ENCODE data around the gene CD248.
A peak's percentile ranks its signal among the peaks of the same experiment; 100 is the strongest.

The CD248 gene

DNA sequence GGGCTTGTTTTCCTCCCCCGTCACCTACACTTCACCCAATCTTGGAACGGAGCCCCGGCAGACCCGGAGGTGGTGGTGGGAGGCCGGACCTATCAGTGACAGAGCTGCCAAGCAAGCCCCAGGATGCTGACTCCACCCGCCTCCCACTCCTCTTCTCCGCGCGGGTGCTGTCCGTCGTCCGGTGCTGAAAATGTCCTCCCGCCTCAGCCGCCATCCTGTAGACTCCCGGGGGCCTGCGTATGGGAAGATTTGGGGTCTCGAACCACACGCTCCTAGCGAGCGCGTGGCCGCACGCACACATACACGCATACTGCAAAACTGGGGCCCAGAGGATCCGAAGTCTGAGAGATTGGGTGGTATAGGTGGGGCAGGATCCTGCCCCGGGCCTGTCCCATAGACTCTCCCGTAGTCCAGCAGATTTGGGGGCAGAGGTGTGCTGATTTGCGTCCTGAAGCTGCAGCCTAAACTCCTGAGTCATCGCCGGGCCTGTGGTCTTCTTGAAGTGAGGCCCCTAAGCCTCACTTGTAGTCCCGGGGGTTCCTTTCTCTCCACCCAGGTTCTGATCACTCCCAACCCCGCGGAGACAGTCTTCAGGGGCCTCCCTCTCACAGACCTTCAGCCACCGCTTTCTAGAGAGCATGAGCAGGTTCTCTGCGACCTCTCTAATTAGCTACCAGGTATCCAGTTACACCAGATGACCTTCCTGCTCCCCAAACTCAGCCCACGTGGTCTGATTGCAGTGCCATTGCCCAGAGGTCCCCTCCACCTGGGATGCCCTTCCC is 27.1 kb downstream of the CD248 start:
- peak in 23 of 51 donors; percentile 62 to 91 (median 73) for DNase-seq

DNA sequence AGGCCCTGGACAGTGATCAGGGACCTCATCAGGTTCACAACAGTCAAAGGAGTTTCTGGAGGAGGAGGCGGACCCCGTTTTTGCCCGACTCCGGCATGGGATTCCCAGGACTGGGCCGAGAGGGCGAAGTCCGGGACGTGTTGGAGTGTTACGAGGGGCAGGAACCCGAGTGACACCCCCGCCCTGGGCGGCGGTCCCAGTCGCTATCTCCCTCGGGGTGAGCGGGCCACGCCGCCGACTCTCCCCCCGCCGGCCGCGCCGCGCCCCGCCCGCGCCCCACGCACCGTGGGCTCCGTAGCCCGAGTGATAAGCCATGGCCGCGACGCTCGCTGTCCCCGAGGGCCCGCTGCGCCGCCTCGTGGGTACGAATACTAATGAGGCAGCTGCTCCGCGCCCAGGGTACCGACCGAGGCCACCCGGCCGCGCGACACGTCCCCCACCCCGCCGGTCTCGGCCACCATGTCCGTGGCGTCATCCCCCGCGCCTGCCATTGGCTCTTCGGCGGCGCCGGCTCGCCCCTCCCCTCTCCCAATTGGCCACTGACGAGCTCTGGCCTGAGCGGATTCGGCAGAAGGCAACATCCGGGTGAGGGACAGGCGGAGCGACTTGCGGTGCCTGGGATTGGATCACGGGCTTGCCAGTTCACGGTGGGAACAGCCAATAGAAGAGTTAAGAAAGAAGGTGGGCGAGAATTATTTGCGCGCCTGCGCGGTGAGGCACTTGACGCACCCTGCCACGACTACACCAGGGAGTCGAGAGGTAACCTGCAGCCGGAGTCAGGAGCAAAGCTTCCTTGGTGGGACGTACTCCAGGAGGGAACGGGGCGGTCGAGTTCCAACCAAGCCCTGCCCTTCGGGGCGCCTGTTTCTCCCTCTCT is 27.9 kb downstream of the CD248 start, which contains the start of gene YIF1A:
TSS of gene YIF1A (minus strand) at position 473 of the 877 bp plus-strand sequence. CDS start at position 315, 158 bp downstream.
- peak; percentile 89 to 100 (median 99) for DNase-seq

GRCh38 chr11:66287889-66288670 is 28.8 kb downstream of the CD248 start:
- DNase-seq, result no peak

- no peak for DNase-seq
These were observed 29.5 kb downstream of the CD248 start for GRCh38 chr11:66287211-66287888.

DNA sequence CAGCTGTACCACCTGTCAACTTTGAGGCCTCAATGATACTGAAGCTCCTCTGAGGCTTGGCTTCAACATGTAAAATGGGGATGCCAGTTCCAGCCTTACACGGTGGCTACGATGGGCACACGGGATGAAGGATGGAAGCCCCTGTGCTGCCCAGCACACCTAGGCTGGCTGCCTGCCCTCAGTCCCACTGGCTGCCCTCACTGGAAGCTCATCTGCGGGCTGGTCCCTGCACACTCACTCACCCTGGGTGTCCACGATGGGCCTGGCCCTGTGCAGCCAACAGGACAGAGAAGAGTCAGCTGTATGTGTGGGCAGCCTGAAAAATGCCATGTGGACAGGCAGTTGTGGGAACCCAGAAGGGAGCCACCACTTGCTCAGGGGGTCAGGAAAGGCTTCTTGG is 30.1 kb downstream of the CD248 start:
- DNase-seq, result no peak

GRCh38 chr11:66285250-66285947 is 31.4 kb downstream of the CD248 start:
- no peak for DNase-seq

DNA sequence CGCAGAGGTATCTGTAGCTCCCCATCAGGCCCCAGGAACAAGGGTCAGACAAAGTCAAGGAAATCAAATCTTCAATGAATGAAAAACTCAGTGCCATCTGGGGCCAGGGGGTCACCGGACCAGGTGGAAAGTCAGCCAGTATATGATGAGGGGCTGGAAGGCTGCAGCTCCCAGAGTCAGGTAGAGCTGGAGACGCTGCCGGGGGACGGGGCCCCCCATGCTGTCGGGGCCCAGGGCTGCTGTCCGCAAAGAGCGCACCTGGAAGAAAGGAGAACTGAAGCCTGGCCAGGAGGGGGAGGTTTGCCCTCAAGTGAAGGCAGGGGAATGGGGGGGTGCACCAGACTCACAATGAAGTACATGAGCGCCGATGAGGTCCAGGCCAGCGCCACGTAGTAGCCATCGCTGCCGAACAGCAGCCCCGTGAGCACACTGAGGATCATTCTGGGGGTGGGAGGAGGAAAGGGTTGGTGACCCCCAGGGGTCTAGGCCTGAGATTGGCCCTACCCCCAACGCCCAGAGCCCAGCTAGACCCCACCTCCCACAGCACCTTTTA is 32.2 kb downstream of the CD248 start:
- no peak for DNase-seq

DNA sequence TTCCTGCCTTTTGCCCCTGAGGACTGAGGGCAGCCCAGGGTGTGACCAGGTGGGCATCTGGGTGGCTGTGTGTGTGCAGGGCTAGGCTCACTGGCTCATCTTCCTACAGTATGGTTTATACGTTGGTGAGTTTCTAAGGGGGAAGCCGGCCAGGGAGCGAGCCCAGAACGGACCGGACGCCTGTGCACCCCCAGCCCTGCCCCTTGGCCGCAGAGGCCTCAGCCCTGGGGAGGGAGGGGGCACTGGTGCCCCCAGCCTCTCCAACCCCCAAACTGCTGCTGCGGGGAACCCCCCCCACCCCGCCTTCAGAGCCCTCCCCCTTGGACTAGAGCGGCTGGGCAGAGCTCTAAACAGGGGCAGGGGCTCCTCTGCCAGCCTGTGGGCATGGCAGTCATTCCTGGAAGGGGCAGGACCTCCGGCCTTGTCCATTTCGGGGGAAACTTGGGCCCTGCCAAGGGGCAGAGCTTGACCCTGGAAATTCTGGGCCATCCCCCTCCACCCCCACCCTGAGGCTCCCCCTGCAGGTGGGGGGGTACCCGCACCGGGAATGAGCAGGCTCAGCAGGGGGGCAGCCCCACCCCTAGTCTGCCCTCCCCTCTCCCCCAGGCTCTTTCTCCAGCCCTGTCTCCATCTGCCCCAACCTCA is 33.3 kb downstream of the CD248 start:
- DNase-seq, result no peak

- DNase-seq, result peak; percentile 55 to 100 (median 98)
These were observed 34.1 kb downstream of the CD248 start for GRCh38 chr11:66282468-66283455.

DNA sequence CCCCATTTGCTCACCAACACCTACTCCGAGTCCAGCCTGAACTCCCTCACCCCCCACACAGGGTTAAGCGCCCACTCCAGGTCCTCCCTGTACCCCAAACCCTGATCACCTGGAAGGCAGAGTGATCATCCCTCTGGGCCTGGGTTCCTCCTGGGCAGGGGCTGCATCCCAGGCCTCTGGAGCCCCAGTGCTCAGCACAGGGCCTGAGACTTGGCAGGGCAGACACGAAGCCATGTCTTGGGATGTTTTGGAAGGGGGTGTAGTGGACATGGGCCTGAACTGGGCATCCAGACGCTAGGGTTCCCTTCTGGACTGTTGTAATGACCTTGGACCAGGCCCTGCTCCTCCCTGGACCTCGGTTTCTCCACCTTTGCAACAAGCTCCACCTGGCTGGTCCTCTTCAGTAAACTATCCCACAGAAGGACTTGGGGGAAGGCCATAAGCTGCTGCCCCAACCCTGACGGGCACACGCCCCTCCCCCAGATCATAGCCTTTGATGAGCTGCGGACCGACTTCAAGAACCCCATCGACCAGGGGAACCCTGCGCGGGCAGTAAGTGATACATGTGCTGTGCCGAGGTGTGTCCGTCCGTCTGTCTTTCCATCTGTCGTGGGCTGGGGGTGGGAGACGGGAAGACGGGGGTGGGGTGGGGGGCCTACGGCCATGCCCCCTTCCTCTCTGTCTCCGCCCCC is 34.9 kb downstream of the CD248 start:
- DNase-seq, result no peak

DNA sequence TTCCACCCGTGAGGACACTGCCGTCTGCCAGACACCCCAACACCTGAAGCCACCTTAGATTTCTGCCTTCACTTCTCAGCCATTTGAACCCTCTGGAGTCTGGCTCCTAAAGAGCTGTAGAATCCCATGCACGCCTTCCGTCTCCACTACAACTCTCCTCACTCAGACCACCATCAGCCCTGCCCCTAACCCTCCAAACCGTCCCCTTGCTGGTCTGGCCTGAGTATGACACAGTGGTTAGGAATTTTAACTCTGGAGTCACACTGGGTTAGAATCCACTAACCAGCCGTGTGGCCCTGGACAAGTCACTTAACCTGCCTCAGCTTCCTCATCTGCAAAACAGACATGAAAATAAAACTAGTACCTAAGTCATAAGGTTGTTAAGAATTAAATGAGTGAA is 35.8 kb downstream of the CD248 start:
- no peak for DNase-seq

GRCh38 chr11:66280428-66280827 is 36.4 kb downstream of the CD248 start:
- peak in 1 of 51 donors; percentile 65 for DNase-seq

DNA sequence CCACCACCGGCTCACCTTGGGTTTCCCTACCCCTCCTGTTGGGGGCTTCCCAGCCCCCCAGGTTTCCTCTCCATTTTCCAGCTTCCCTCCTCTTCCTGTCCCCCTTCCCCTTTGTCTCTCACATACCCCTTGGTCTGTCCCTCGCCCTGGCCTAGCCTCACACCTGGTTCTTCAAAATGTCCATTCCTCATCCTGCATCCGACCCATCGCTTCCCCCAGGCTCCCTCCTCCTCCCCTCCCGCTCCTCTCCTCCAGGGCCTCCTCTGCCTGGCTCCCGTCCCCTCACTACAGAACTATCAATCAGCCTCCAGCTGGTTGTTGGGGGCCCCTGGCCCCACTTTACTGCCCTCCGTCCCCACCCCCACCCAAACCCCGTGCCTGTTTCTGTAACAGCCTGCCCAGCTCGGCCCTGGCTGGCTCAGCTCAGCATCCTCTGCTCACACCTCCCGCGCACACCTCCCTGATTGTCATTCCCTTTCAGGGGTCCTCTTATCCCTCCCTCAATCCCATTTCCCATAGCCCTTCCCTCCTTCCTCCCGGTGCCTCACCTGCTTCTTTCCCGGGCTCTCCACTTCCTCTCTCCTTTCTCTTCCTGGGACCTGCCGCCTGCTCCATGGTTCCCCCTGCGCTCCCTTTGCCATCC is 37.6 kb downstream of the CD248 start:
- no peak for DNase-seq

GRCh38 chr11:66278363-66279091 is 38.3 kb downstream of the CD248 start:
- DNase-seq, result no peak

DNA sequence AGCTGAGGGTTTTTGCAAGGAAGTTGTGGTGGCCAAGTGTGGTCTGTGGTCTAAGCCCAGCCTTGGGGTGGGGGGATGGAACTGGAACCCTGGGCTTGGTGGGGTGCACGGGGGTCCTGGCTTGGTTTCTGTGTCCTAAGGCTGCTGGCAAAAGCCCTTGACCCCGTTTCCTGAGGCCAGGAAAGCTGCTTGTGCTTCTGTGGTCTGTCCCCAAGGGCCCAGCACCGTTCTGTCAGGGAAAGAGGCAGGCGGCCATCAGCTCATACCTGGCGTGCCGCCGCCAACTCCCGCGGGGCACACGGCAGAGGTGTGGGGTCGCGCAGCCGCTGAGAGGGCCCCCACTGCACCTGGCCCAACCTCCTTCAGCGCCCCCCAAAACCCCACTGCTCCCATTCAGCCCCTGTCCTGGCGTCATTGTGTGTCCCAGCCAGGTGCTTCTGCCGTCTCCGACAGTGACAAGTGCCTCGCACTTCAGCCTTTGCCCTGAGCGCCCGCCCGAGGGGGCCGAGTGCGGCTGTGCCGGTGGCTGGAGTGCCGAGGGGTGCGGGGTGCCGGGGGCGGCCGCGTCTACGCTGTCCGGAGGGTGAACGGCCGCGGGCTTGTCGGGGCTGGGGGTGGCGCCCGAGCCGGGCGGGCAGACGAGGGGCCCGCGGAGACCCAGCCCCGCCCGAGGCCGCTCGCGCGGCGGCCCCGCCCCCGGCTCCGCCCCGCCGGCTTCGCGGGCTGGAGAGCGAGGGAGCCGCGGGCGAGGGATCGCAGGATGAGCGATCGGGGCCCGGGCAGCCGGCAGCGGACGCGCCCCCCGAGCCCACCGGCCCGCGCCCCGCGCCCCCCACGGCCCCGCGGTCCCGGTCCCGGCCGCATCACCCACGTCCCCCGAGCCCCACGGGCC is 39.1 kb downstream of the CD248 start, which contains the start of gene CNIH2:
TSS of gene CNIH2 (plus strand) at position 705 of the 892 bp plus-strand sequence. CDS start 282 bp downstream, outside the sequence.
- DNase-seq, result peak in 8 of 51 donors; percentile 27 to 59 (median 30)
